Sigmoid colon (tissue), 3 donors: ENCODE measurements around the gene TTF1.

Experiments used
- POLR2A ChIP-seq, 2 donors: fragments of 450-650 bp; IDR thresholded peaks; one replicate each; pipeline ENCODE4 v1.6.1; 2016; ENCODE audit warnings: antibody characterized with exemption in 2 of 2, mild to moderate bottlenecking in 2 of 2, moderate library complexity in 2 of 2
- TF ChIP-seq, protein P1 (sequence below), 4 experiments: fragments of 450-650 bp in 3 of 4; fragments of 200-600 bp in 1 of 4; IDR thresholded peaks; one replicate each; pipeline ENCODE4 v1.5.1; 2016 to 2019; ENCODE audit warnings: antibody characterized with exemption in 4 of 4, mild to moderate bottlenecking in 3 of 4, moderate library complexity in 2 of 4

DNA sequence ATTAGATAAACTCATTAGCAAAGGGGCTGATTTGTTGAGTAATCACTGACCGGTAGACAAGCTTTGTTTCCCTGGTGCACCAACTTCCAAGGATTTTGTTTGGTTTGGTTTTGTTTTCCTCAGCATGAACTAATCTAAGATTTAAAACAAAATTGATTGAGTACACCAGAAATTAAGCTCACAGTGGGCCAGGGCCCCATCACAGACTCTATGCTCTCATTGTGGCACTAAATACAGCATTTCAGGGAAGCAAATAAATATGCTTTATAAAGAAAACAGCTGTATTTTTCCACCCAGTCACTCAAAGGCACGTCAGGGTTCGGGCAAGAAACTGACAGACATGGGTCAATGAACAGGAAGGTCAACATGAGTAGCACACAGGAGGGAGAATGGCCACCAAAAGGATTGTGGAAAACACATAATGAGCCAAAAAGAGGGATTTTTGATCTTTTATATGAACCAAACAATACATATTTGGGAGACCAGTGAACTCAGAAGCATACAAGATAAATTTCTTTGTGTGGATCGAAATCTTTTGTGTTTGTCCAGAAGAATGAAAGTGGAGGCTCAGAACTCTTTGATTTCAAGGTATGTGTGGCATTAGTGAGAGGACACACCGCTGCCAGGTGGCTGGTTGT is 12.2 kb upstream of the TTF1 start:
- TF ChIP-seq, protein P1, sequence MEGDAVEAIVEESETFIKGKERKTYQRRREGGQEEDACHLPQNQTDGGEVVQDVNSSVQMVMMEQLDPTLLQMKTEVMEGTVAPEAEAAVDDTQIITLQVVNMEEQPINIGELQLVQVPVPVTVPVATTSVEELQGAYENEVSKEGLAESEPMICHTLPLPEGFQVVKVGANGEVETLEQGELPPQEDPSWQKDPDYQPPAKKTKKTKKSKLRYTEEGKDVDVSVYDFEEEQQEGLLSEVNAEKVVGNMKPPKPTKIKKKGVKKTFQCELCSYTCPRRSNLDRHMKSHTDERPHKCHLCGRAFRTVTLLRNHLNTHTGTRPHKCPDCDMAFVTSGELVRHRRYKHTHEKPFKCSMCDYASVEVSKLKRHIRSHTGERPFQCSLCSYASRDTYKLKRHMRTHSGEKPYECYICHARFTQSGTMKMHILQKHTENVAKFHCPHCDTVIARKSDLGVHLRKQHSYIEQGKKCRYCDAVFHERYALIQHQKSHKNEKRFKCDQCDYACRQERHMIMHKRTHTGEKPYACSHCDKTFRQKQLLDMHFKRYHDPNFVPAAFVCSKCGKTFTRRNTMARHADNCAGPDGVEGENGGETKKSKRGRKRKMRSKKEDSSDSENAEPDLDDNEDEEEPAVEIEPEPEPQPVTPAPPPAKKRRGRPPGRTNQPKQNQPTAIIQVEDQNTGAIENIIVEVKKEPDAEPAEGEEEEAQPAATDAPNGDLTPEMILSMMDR (IDR thresholded peaks at IDR 0.05), result no peak
- no peak for TF ChIP-seq POLR2A (IDR thresholded peaks at IDR 0.05)
